Osteoblast (primary cell): Measurements from ENCODE around the gene MAGEF1. TPM values are rescaled to one million over a fixed set of nuclear protein-coding genes. Genes with fewer than 3 reads are reported as not detected.

Experiments
- DNase-seq: peaks from one replicate; pipeline ENCODE4 v3.0.0; 2011; ENCODE audit warnings: low spot score, mixed read lengths; ENCODE audit not compliant: insufficient read length; ENCODE audit errors: missing footprints
- H2AFZ ChIP-seq: 2 replicates; pipeline ENCODE4 v1.6.0; 2011; ENCODE audit warnings: mild to moderate bottlenecking, low read length
- H3K27ac ChIP-seq: 2 replicates; pipeline ENCODE4 v1.5.1; 2011; ENCODE audit warnings: mild to moderate bottlenecking, low read depth, low read length, moderate library complexity
- H3K27me3 ChIP-seq: 2 replicates; pipeline ENCODE4 v1.6.0; 2012; ENCODE audit warnings: mild to moderate bottlenecking, control low read depth, inconsistent platforms, low read length, moderate library complexity; ENCODE audit not compliant: insufficient read depth
- H3K36me3 ChIP-seq: 2 replicates; pipeline ENCODE4 v1.5.1; 2011; ENCODE audit warnings: mild to moderate bottlenecking, low read length, control low read depth, moderate library complexity; ENCODE audit not compliant: insufficient read depth
- H3K4me1 ChIP-seq: 2 replicates; pipeline ENCODE4 v1.5.1; 2011; ENCODE audit warnings: mild to moderate bottlenecking, low read length, control low read depth, moderate library complexity; ENCODE audit not compliant: insufficient read depth
- H3K4me2 ChIP-seq: 2 replicates; pipeline ENCODE4 v1.6.0; 2011; ENCODE audit warnings: mild to moderate bottlenecking, low read length; ENCODE audit not compliant: insufficient read depth
- H3K4me3 ChIP-seq: fragments of 200-600 bp; sonication (generic); 3 replicates; pipeline ENCODE4 v1.5.1; 2012; ENCODE audit warnings: mild to moderate bottlenecking, low read length, inconsistent platforms; ENCODE audit not compliant: insufficient read depth
- H3K79me2 ChIP-seq: 2 replicates; pipeline ENCODE4 v1.6.0; 2012; ENCODE audit warnings: mild to moderate bottlenecking, low read length, control low read depth, inconsistent platforms; ENCODE audit not compliant: insufficient read depth
- H3K9me3 ChIP-seq: 2 replicates; pipeline ENCODE4 v1.5.1; 2011; ENCODE audit warnings: low read depth, low read length, control low read depth
- H4K20me1 ChIP-seq: 2 replicates; pipeline ENCODE4 v1.6.0; 2012; ENCODE audit warnings: mild to moderate bottlenecking, low read length, control low read depth; ENCODE audit not compliant: insufficient read depth
- CTCF ChIP-seq: IDR thresholded peaks from 2 replicates; pipeline ENCODE4 v1.5.1; 2011; ENCODE audit warnings: mild to moderate bottlenecking, low read depth, low read length, moderate library complexity; ENCODE audit errors: extremely low read depth
- total RNA-seq: library from RNA; depleted of rRNA; stranded (reverse); fragments of >200 nt; gene quantifications from 2 replicates; pipeline ENCODE4 v1.2.3, GENCODE V29; 2012

Gene MAGEF1
- total RNA-seq, 1 donor = 18.8 TPM

DNA sequence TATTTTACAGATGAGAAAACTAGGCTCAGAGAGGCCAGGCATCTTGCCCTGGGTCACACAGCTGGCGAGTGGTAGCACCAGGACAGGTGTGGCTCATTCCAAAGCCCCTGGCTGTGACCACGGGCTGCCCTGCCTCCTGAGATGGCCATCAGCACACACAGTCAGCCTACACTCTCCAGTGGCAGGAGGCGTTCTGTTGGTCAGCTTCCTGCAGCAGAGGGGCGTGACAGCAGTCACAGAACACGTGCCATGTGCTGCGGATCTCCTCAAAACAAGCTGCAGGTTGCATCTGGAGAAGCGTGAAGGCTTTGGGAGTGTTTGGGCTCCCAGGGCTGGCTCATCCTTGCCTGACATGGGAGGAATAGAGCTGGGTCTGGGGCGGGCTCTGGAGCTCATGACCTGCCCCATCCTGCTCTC lies 43.5 kb upstream of the MAGEF1 start:
- DNase-seq = peak; percentile 10
- no peaks in the 10 kb centered on the region for H3K79me2 ChIP-seq
- H3K27me3 ChIP-seq = no peaks in the 10 kb centered on the region
- H4K20me1 ChIP-seq = no peaks in the 10 kb centered on the region
- no peak overlapping the region for H3K4me3 ChIP-seq
- no peaks in the 10 kb centered on the region for H3K36me3 ChIP-seq
- no peak overlapping the region for H3K4me2 ChIP-seq
- H3K27ac ChIP-seq = no peak overlapping the region
- H2AFZ ChIP-seq = no peak overlapping the region
- no peaks in the 10 kb centered on the region for H3K9me3 ChIP-seq
- H3K4me1 ChIP-seq = peaks cover 18% of the 10 kb centered on the region
- TF ChIP-seq CTCF = no peak

- H3K79me2 ChIP-seq = no peaks in the 10 kb centered on the region
- H3K4me3 ChIP-seq = no peak overlapping the region
- DNase-seq = no peak
- H3K36me3 ChIP-seq = no peaks in the 10 kb centered on the region
- H2AFZ ChIP-seq = no peak overlapping the region
- no peaks in the 10 kb centered on the region for H3K27me3 ChIP-seq
- no peaks in the 10 kb centered on the region for H3K9me3 ChIP-seq
- no peak overlapping the region for H3K27ac ChIP-seq
- H3K4me2 ChIP-seq = no peak overlapping the region
- no peak for TF ChIP-seq CTCF
- H3K4me1 ChIP-seq = peaks cover 11% of the 10 kb centered on the region
- H4K20me1 ChIP-seq = no peaks in the 10 kb centered on the region
Measured at GRCh38 chr3:184752361-184752760, 40.5 kb upstream of the MAGEF1 start.

DNA sequence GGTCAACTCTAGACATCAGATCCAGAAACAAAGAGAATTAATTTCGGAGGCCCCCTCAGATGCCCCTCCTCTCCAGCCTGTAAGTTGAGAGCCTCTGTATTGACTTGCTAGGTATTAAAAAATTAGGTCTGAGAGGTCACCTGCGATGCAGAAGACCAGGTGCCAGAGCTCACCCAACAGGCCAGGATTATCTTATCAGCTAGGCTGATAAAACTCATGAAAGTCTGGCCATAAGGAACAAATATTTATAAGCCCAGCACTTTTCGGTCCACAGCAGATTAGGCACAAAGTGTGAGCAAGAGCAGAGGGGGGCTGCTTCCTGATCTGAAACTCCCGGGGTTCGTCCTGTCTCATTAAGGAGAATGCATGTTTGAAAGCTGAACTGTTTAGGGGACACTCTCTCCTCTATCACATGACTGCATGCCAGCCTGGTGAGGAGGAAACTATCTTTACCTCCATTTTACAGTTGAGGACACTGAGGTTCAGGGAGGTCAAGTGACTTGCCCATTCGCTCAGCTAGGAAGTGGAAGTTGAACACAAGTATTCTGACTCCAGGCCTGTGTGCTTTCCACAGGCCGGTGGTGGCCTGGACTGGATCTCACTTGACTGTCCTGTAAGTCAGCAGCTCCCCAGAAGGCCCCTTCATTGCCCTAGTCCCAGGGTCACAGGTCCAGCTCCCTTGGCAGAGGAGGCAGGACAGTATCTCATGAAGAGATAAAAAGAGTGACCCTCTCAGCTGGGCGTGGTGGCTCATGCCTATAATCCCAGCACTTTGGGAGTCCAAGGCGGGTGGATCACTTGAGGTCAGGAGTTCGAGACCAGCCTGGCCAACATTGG lies 39.6 kb upstream of the MAGEF1 start:
- Histone ChIP-seq H3K27me3 (no peaks in the 10 kb centered on the region), H3K79me2 (no peaks in the 10 kb centered on the region)

More for the DNA sequence above, 39.6 kb upstream of the MAGEF1 start:
- Histone ChIP-seq H2AFZ (no peak overlapping the region), H3K9me3 (no peaks in the 10 kb centered on the region), H3K36me3 (no peaks in the 10 kb centered on the region), H3K4me2 (no peak overlapping the region), H4K20me1 (no peaks in the 10 kb centered on the region), H3K27ac (no peak overlapping the region), H3K4me1 (peaks cover 4% of the 10 kb centered on the region), H3K4me3 (no peak overlapping the region)
- DNase-seq = no peak
- TF ChIP-seq CTCF = no peak
